IMR-90 (cell line): ENCODE data around the gene WDR17. TPM values are rescaled to one million over a fixed set of nuclear protein-coding genes. Genes with fewer than 3 reads are reported as not detected.

Source experiments
- ATAC-seq: fragments of 200-7000 bp; cut with Tn5 transposase; 2 replicates; pipeline ENCODE4 v1.9.1; 2020; ENCODE audit warnings: low read depth, mild to moderate bottlenecking, moderate library complexity
- BruUV-seq: library from RNA; stranded (reverse); fragments of 400-500 nt; replicated peaks from 2 replicates; lab custom pipeline; 2021; lab: Mats Ljungman, UMichigan
- CTCF ChIA-PET: fragments of 300-600 bp; formaldehyde crosslinking; extraction: SDS; loops from one replicate; lab custom pipeline; 2021; ENCODE audit warnings: antibody characterized with exemption; lab: Yijun Ruan, JAX
- POLR2A ChIA-PET: fragments of 300-600 bp; sonication (Branson Sonifier 250); formaldehyde crosslinking; loops from one replicate; lab custom pipeline; 2022; ENCODE audit warnings: antibody characterized with exemption; ENCODE audit not compliant: unreplicated experiment; lab: Charles Lee
- DNase-seq: peaks from one replicate; pipeline ENCODE4 v3.0.0; 2013
- H2AFZ ChIP-seq: replicated peaks from 2 replicates; pipeline ENCODE3; 2013; ENCODE audit warnings: low read length, mild to moderate bottlenecking; ENCODE audit not compliant: poor library complexity
- H2AK5ac ChIP-seq: 2 replicates; pipeline ENCODE4 v1.6.1; 2013; ENCODE audit warnings: low read depth, low read length, inconsistent platforms
- H2AK9ac ChIP-seq: replicated peaks from 2 replicates; pipeline ENCODE3; 2013; ENCODE audit warnings: mild to moderate bottlenecking, low read depth, low read length, moderate library complexity; ENCODE audit not compliant: poor library complexity
- H2BK120ac ChIP-seq: 2 replicates; pipeline ENCODE4 v1.6.1; 2013; ENCODE audit warnings: low read depth, low read length, inconsistent platforms
- H2BK15ac ChIP-seq: 3 replicates; pipeline ENCODE4 v1.6.1; 2013; ENCODE audit warnings: low read depth, low read length, inconsistent platforms
- H2BK20ac ChIP-seq: 2 replicates; pipeline ENCODE4 v1.6.1; 2013; ENCODE audit warnings: low read depth, mild to moderate bottlenecking, inconsistent platforms, low read length, moderate library complexity
- H2BK5ac ChIP-seq: 2 replicates; pipeline ENCODE4 v1.6.1; 2013; ENCODE audit warnings: mild to moderate bottlenecking, low read depth, low read length, inconsistent platforms; ENCODE audit not compliant: poor library complexity, severe bottlenecking
- H3K14ac ChIP-seq: replicated peaks from 2 replicates; pipeline ENCODE4 v1.6.1; 2013; ENCODE audit warnings: low read depth, low read length, inconsistent platforms
- H3K18ac ChIP-seq: 2 replicates; pipeline ENCODE4 v1.6.1; 2013; ENCODE audit warnings: low read depth, low read length, control low read depth
- H3K23ac ChIP-seq: 2 replicates; pipeline ENCODE4 v1.6.1; 2013; ENCODE audit warnings: low read depth, low read length, inconsistent platforms
- H3K27ac ChIP-seq: 2 replicates; pipeline ENCODE4 v1.5.1; 2013; ENCODE audit warnings: mild to moderate bottlenecking, control low read depth, low read length; ENCODE audit not compliant: insufficient read depth
- H3K27me3 ChIP-seq: 2 replicates; pipeline ENCODE4 v1.6.1; 2013; ENCODE audit warnings: low read length; ENCODE audit not compliant: control insufficient read depth, insufficient read depth
- H3K36me3 ChIP-seq: 2 replicates; pipeline ENCODE4 v1.6.1; 2013; ENCODE audit warnings: low read length, mixed read lengths; ENCODE audit not compliant: control insufficient read depth, insufficient read depth
- H3K4ac ChIP-seq: 2 replicates; pipeline ENCODE4 v1.6.1; 2013; ENCODE audit warnings: low read depth, low read length, inconsistent platforms
- H3K4me1 ChIP-seq: 2 replicates; pipeline ENCODE4 v1.6.1; 2013; ENCODE audit warnings: low read length, mixed read lengths; ENCODE audit not compliant: control insufficient read depth, insufficient read depth
- H3K4me2 ChIP-seq: 2 replicates; pipeline ENCODE4 v1.6.1; 2013; ENCODE audit warnings: low read depth, mild to moderate bottlenecking, control low read depth, low read length, moderate library complexity
- H3K4me3 ChIP-seq: 2 replicates; pipeline ENCODE4 v1.5.1; 2013; ENCODE audit warnings: low read depth, mild to moderate bottlenecking, control low read depth, low read length, moderate library complexity; ENCODE audit not compliant: insufficient read depth
- H3K56ac ChIP-seq: 2 replicates; pipeline ENCODE4 v1.6.1; 2013; ENCODE audit warnings: low read length, inconsistent platforms; ENCODE audit not compliant: insufficient read depth; ENCODE audit errors: extremely low read depth
- H3K79me1 ChIP-seq, 2 experiments: 2 replicates each; pipeline ENCODE4 v1.6.1; 2013; ENCODE audit warnings: low read length in 2 of 2, inconsistent platforms in 1 of 2, low read depth in 1 of 2
- H3K9ac ChIP-seq: 2 replicates; pipeline ENCODE4 v1.6.1; 2013; ENCODE audit warnings: low read depth, low read length, control low read depth
- H3K9me1 ChIP-seq: 2 replicates; pipeline ENCODE4 v1.6.1; 2013; ENCODE audit warnings: low read length, inconsistent platforms; ENCODE audit not compliant: insufficient read depth
- H3K9me3 ChIP-seq: 2 replicates; pipeline ENCODE4 v1.6.1; 2013; ENCODE audit warnings: low read length; ENCODE audit not compliant: control insufficient read depth, insufficient read depth
- H4K20me1 ChIP-seq: 2 replicates; pipeline ENCODE4 v1.6.1; 2013; ENCODE audit warnings: low read length, inconsistent platforms; ENCODE audit not compliant: insufficient read depth
- H4K5ac ChIP-seq: 2 replicates; pipeline ENCODE4 v1.6.1; 2013; ENCODE audit warnings: mild to moderate bottlenecking, low read depth, low read length, control low read depth
- H4K8ac ChIP-seq, 2 experiments: 2 replicates each; pipeline ENCODE4 v1.6.1; 2013; ENCODE audit warnings: low read depth in 2 of 2, low read length in 2 of 2, control low read depth in 1 of 2, inconsistent platforms in 1 of 2
- H4K91ac ChIP-seq: 2 replicates; pipeline ENCODE4 v1.6.1; 2013; ENCODE audit warnings: low read depth, low read length, inconsistent platforms; ENCODE audit not compliant: insufficient read depth
- BHLHE40 ChIP-seq: fragments of 150-350 bp; IDR thresholded peaks from 2 replicates; pipeline ENCODE4 v1.6.1; 2016; ENCODE audit warnings: mild to moderate bottlenecking, low read depth, low read length
- FOS ChIP-seq: fragments of 150-350 bp; IDR thresholded peaks from 2 replicates; pipeline ENCODE4 v1.6.1; 2016; ENCODE audit warnings: low read depth, low read length
- MAZ ChIP-seq: IDR thresholded peaks from 2 replicates; pipeline ENCODE4 v1.6.1; 2012; ENCODE audit warnings: low read depth, mild to moderate bottlenecking, low read length, improper control_type of control experiment, moderate library complexity, borderline replicate concordance
- MXI1 ChIP-seq: IDR thresholded peaks from 2 replicates; pipeline ENCODE4 v1.6.1; 2012; ENCODE audit warnings: low read depth, mild to moderate bottlenecking, low read length, moderate library complexity, borderline replicate concordance
- RCOR1 ChIP-seq: IDR thresholded peaks from 2 replicates; pipeline ENCODE4 v1.6.1; 2012; ENCODE audit warnings: mild to moderate bottlenecking, low read length, improper control_type of control experiment; ENCODE audit not compliant: insufficient replicate concordance
- WGBS, 2 experiments: methylation state at CpG; one replicate each; pipeline versions ENCODE4 v1.1.5 to v1.1.7; 2013; ENCODE audit warnings: missing lambda C conversion rate in 2 of 2; ENCODE audit not compliant: insufficient read length in 1 of 2; ENCODE audit errors: extremely low coverage in 2 of 2; 5-methylcytosine and 5-hydroxymethylcytosine counted together
- dilution Hi-C: fragments of 300-500 bp; cut with HindIII; formaldehyde crosslinking; loops from one replicate; pipeline ENCODE4 v1.14.3; 2018; ENCODE audit warnings: low sequenced_read_pairs; ENCODE audit not compliant: unreplicated experiment
- in situ Hi-C: fragments of 300-500 bp; cut with MboI; formaldehyde crosslinking; loops from 3 replicates; pipeline ENCODE4 v1.14.3; 2019; ENCODE audit warnings: low sequenced_read_pairs, inconsistent platforms, mixed read lengths
- intact Hi-C: fragments of 100-400 bp; cut with micrococcal nuclease; formaldehyde crosslinking; loops from 2 replicates; pipeline ENCODE4 v1.10.0; 2022
- polyA plus RNA-seq, 3 experiments: library from polyadenylated mRNA; depleted of rRNA; stranded (reverse); fragments of >200 nt; gene quantifications; 2 replicates each; pipeline ENCODE4 v1.2.3, GENCODE V29; 2012; ENCODE audit warnings: low replicate concordance in 1 of 3
- total RNA-seq: library from RNA; depleted of rRNA; stranded (reverse); fragments of >200 nt; gene quantifications from 2 replicates; pipeline ENCODE4 v1.2.3, GENCODE V29; 2012
- TF ChIP-seq, protein P1 (sequence below): conservative IDR thresholded peaks from 2 replicates; pipeline ENCODE4 v1.5.1; 2012; ENCODE audit warnings: mild to moderate bottlenecking, low read depth, low read length, improper control_type of control experiment

WDR17 gene
- total and polyA plus RNA-seq, 2 of the 4 experiments (the other 2 are of a cell fraction), result 0.53 to 0.54 TPM

DNA sequence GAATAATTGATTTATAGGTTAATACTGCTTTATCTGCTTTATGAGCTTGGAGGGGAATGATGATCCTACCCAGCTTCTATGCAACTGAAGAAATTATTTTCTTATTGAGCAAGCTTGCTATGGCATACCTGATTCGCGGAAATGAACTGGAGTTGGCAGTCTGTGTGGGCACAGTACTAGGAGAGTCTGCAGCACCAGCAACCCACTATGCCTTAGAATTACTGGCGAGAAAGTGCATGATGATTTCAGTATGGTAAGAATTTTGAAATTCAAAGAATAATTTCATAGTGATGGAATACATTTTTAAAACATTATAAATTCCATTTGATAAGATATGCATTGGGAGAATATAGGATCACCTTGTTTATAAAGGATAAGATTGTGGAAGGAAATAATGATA lies 97.4 kb downstream of the WDR17 start:
- no peaks in the 10 kb centered on the region for H3K4me1 ChIP-seq
- H3K27ac ChIP-seq, result no peak overlapping the region
- H3K56ac ChIP-seq, result no peak overlapping the region
- no peak overlapping the region for H3K14ac ChIP-seq
- ATAC-seq (no peak), DNase-seq (no peak)
- TF ChIP-seq BHLHE40, result no peak
- TF ChIP-seq, protein P1, sequence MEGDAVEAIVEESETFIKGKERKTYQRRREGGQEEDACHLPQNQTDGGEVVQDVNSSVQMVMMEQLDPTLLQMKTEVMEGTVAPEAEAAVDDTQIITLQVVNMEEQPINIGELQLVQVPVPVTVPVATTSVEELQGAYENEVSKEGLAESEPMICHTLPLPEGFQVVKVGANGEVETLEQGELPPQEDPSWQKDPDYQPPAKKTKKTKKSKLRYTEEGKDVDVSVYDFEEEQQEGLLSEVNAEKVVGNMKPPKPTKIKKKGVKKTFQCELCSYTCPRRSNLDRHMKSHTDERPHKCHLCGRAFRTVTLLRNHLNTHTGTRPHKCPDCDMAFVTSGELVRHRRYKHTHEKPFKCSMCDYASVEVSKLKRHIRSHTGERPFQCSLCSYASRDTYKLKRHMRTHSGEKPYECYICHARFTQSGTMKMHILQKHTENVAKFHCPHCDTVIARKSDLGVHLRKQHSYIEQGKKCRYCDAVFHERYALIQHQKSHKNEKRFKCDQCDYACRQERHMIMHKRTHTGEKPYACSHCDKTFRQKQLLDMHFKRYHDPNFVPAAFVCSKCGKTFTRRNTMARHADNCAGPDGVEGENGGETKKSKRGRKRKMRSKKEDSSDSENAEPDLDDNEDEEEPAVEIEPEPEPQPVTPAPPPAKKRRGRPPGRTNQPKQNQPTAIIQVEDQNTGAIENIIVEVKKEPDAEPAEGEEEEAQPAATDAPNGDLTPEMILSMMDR, result no peak
- TF ChIP-seq FOS, result no peak
- TF ChIP-seq RCOR1, result no peak
- TF ChIP-seq MXI1, result no peak
- no peak for TF ChIP-seq MAZ
- H2BK15ac ChIP-seq, result no peak overlapping the region
- no peak overlapping the region for H2AK5ac ChIP-seq
- WGBS, 2 experiments, result no CpG with 5 or more reads among the region's 3 CpGs
- no peak overlapping the region for H3K4me2 ChIP-seq
- in situ Hi-C loops, result no loop called here
- ChIA-PET CTCF (interaction anchor here (0.9 kb wide), 1 partner anchor 11 kb away, joined by 3 read pairs; no protein-coding TSS in a partner anchor), POLR2A (no interaction called here)
- H3K9me1 ChIP-seq, result no peaks in the 10 kb centered on the region
- no peak overlapping the region for H3K18ac ChIP-seq
- no peaks in the 10 kb centered on the region for H3K27me3 ChIP-seq
- intact Hi-C loops, result no loop called here
- H3K4ac ChIP-seq, result no peak overlapping the region
- H3K79me1 ChIP-seq, result no peaks in the 10 kb centered on the region
- no peak overlapping the region for H4K5ac ChIP-seq
- no peak overlapping the region for H3K9ac ChIP-seq
- no peaks in the 10 kb centered on the region for H3K36me3 ChIP-seq
- no peak overlapping the region for H3K23ac ChIP-seq
- no peak overlapping the region for H2AFZ ChIP-seq
- no peak overlapping the region for H2AK9ac ChIP-seq
- H3K4me3 ChIP-seq, result no peak overlapping the region
- no peaks in the 10 kb centered on the region for H3K9me3 ChIP-seq
- dilution Hi-C loops, result no loop called here
- no peak overlapping the region for H4K8ac ChIP-seq
- no peak overlapping the region for H2BK20ac ChIP-seq
- no peak overlapping the region for H2BK120ac ChIP-seq
- H2BK5ac ChIP-seq, result no peak overlapping the region
- no peaks in the 10 kb centered on the region for H4K20me1 ChIP-seq
- H4K91ac ChIP-seq, result no peak overlapping the region
- BruUV-seq, result no TSS peak
